IPS DF 4.7 (cell line): ENCODE results near the gene PBLD.

Source experiments
- DNase-seq: peaks from one replicate; pipeline ENCODE4 v3.0.0-alpha.2; 2013; ENCODE audit warnings: low spot score; ENCODE audit errors: extremely low read depth

Gene PBLD

GRCh38 chr10:68235581-68235980 lies 97.1 kb downstream of the PBLD start:
- no peak for DNase-seq

- DNase-seq, result no peak
Observed at GRCh38 chr10:68235111-68235510, 97.6 kb downstream of the PBLD start.

- DNase-seq, result no peak
Observed at GRCh38 chr10:68233046-68233445, 99.7 kb downstream of the PBLD start.
